ENCODE data around the gene EML5.

The EML5 gene

GRCh38 chr14:88563845-88564244 is 228.9 kb downstream of the EML5 start:
- Histone ChIP-seq H3K4me1 (ENCODE audit: control insufficient read depth, insufficient read depth, low read length) (peaks cover 6% of the 10 kb centered on the region), H3K36me3 (ENCODE audit: control insufficient read depth, insufficient read depth, low read length) (peaks cover 3% of the 10 kb centered on the region), H3K9ac (ENCODE audit: low read length) (no peak overlapping the region), H3K27ac (ENCODE audit: low read depth, low read length) (peak overlapping the region; percentile 95), H3K4me3 (ENCODE audit: low read length) (peak overlapping the region; percentile 87), H3K27me3 (ENCODE audit: control insufficient read depth, insufficient read depth, low read length) (no peaks in the 10 kb centered on the region)

- H3K27ac ChIP-seq (ENCODE audit: low read depth, low read length): peak within 1 kb of the TSS; percentile 95
- H3K4me3 ChIP-seq (ENCODE audit: low read length): peak within 1 kb of the TSS; percentile 87
- H3K27me3 ChIP-seq (ENCODE audit: control insufficient read depth, insufficient read depth, low read length): no peaks in the 10 kb centered on the region
- no peaks in the 10 kb centered on the region for H3K36me3 ChIP-seq (ENCODE audit: control insufficient read depth, insufficient read depth, low read length)
- H3K4me1 ChIP-seq (ENCODE audit: control insufficient read depth, insufficient read depth, low read length): peaks cover 6% of the 10 kb centered on the region
- H3K9ac ChIP-seq (ENCODE audit: low read length): peak within 1 kb of the TSS; percentile 86
These were observed 229.7 kb downstream of the EML5 start, which contains the start of gene ZC3H14 for GRCh38 chr14:88562831-88563686. Gene ZC3H14, plus strand, starts transcription at chr14:88563037. Its CDS starts 97 bp downstream, at chr14:88563134.

GRCh38 chr14:88562532-88562830 is 230.3 kb downstream of the EML5 start:
- H3K36me3 ChIP-seq (ENCODE audit: control insufficient read depth, insufficient read depth, low read length): no peaks in the 10 kb centered on the region
- peak overlapping the region; percentile 95 for H3K27ac ChIP-seq (ENCODE audit: low read depth, low read length)
- H3K9ac ChIP-seq (ENCODE audit: low read length): peak overlapping the region; percentile 22
- peaks cover 6% of the 10 kb centered on the region for H3K4me1 ChIP-seq (ENCODE audit: control insufficient read depth, insufficient read depth, low read length)
- H3K4me3 ChIP-seq (ENCODE audit: low read length): peak overlapping the region; percentile 87
- H3K27me3 ChIP-seq (ENCODE audit: control insufficient read depth, insufficient read depth, low read length): no peaks in the 10 kb centered on the region

Measured in rectal smooth muscle tissue (tissue), 1 donor.